Type B pancreatic cell (in vitro differentiated cells): ENCODE results near the gene COL11A1. TPM values are rescaled to one million over a fixed set of nuclear protein-coding genes. Genes with fewer than 3 reads are reported as not detected.

Source experiments
- DNase-seq: peaks from one replicate; pipeline ENCODE4 v3.0.0; 2021; ENCODE audit warnings: mixed read lengths; ENCODE audit not compliant: unreplicated experiment; ENCODE audit errors: extremely low spot score
- H3K27ac Mint-ChIP-seq: 2 replicates; pipeline ENCODE4 v1.8.0; 2021; ENCODE audit warnings: mild to moderate bottlenecking, mixed read lengths
- H3K27me3 Mint-ChIP-seq: 2 replicates; pipeline ENCODE4 v1.8.0; 2021; ENCODE audit warnings: mixed read lengths
- H3K36me3 Mint-ChIP-seq: 2 replicates; pipeline ENCODE4 v1.8.0; 2021; ENCODE audit warnings: mixed read lengths
- H3K4me1 Mint-ChIP-seq: one replicate; pipeline ENCODE4 v1.8.0; 2021; ENCODE audit warnings: mixed read lengths; ENCODE audit not compliant: unreplicated experiment
- H3K4me3 Mint-ChIP-seq: 2 replicates; pipeline ENCODE4 v1.8.0; 2021; ENCODE audit warnings: mild to moderate bottlenecking, mixed read lengths
- H3K9me3 Mint-ChIP-seq: 2 replicates; pipeline ENCODE4 v1.8.0; 2021; ENCODE audit warnings: mixed read lengths
- total RNA-seq: library from RNA; stranded (reverse); gene quantifications from 2 replicates; pipeline ENCODE4 v1.2.1, GENCODE V29; 2021; ENCODE audit warnings: low replicate concordance
- TF ChIP-seq, protein P1 (sequence below): fragments of 200-600 bp; sonication (generic); conservative IDR thresholded peaks from 2 replicates; pipeline ENCODE4 v1.5.0; 2021; ENCODE audit warnings: antibody characterized with exemption, mild to moderate bottlenecking

The COL11A1 gene
- total RNA-seq, 1 donor from 2014 or later = 58.3 TPM

GRCh38 chr1:102978874-102979273, 129.4 kb downstream of the COL11A1 start:
- TF ChIP-seq, protein P1, sequence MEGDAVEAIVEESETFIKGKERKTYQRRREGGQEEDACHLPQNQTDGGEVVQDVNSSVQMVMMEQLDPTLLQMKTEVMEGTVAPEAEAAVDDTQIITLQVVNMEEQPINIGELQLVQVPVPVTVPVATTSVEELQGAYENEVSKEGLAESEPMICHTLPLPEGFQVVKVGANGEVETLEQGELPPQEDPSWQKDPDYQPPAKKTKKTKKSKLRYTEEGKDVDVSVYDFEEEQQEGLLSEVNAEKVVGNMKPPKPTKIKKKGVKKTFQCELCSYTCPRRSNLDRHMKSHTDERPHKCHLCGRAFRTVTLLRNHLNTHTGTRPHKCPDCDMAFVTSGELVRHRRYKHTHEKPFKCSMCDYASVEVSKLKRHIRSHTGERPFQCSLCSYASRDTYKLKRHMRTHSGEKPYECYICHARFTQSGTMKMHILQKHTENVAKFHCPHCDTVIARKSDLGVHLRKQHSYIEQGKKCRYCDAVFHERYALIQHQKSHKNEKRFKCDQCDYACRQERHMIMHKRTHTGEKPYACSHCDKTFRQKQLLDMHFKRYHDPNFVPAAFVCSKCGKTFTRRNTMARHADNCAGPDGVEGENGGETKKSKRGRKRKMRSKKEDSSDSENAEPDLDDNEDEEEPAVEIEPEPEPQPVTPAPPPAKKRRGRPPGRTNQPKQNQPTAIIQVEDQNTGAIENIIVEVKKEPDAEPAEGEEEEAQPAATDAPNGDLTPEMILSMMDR = no peak
- no peaks in the 10 kb centered on the region for H3K9me3 Mint-ChIP-seq
- H3K27me3 Mint-ChIP-seq = no peaks in the 10 kb centered on the region
- DNase-seq = no peak
- no peaks in the 10 kb centered on the region for H3K36me3 Mint-ChIP-seq
- H3K27ac Mint-ChIP-seq = no peak overlapping the region
- no peaks in the 10 kb centered on the region for H3K4me1 Mint-ChIP-seq
- no peak overlapping the region for H3K4me3 Mint-ChIP-seq

DNA sequence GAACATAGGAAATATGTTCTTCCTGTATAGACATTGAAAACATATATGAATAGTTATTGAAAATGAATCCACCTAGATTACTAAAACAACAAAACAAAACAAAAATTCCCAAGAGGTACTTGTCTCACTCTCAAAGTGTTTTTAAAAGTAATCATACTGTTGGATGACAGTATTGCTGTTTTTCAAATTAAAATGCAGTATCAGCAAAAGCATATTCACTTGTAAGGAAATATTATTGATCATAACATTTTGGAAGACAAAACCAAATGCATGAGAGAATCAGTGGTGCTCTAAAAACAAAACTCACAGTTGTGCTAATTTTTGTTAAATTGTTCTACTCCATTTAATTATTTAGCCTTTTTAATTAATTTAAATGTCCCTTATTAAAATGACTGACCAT, 131.0 kb downstream of the COL11A1 start:
- no peak overlapping the region for H3K4me3 Mint-ChIP-seq

GRCh38 chr1:102970496-102971078, 137.7 kb downstream of the COL11A1 start:
- Mint-ChIP-seq H3K27me3 (no peaks in the 10 kb centered on the region), H3K36me3 (no peaks in the 10 kb centered on the region), H3K4me1 (no peaks in the 10 kb centered on the region), H3K27ac (no peak overlapping the region), H3K4me3 (no peak overlapping the region), H3K9me3 (no peaks in the 10 kb centered on the region)
- TF ChIP-seq, protein P1 = peak; percentile 85
- DNase-seq = no peak

More for the DNA sequence above, 131.0 kb downstream of the COL11A1 start:
- H3K4me1 Mint-ChIP-seq = no peaks in the 10 kb centered on the region
- no peaks in the 10 kb centered on the region for H3K27me3 Mint-ChIP-seq
- TF ChIP-seq, protein P1 = no peak
- no peak for DNase-seq
- no peak overlapping the region for H3K27ac Mint-ChIP-seq
- H3K9me3 Mint-ChIP-seq = no peaks in the 10 kb centered on the region
- H3K36me3 Mint-ChIP-seq = no peaks in the 10 kb centered on the region

DNA sequence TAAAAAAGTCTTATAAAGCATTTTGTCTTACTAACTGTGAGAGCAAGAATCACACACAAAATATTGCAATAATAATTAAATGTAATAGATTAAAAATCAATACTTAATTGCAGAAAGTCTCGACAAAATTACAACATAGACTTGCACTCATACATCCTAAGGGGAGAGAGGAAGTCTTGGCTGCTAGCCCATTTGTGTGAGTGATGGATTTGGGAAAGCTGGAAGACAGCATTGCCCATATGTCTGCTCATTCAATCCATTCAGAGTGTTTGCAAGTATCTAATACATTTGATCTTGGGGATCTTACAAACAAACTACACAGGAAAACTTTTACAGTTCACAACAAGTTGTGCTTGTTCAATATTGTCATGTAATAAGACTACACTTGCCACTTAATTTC, 140.5 kb downstream of the COL11A1 start:
- no peaks in the 10 kb centered on the region for H3K4me1 Mint-ChIP-seq
- H3K27me3 Mint-ChIP-seq = no peaks in the 10 kb centered on the region
- TF ChIP-seq, protein P1 = no peak
- H3K4me3 Mint-ChIP-seq = no peak overlapping the region
- H3K27ac Mint-ChIP-seq = no peak overlapping the region
- DNase-seq = no peak
- no peaks in the 10 kb centered on the region for H3K36me3 Mint-ChIP-seq
- no peaks in the 10 kb centered on the region for H3K9me3 Mint-ChIP-seq

DNA sequence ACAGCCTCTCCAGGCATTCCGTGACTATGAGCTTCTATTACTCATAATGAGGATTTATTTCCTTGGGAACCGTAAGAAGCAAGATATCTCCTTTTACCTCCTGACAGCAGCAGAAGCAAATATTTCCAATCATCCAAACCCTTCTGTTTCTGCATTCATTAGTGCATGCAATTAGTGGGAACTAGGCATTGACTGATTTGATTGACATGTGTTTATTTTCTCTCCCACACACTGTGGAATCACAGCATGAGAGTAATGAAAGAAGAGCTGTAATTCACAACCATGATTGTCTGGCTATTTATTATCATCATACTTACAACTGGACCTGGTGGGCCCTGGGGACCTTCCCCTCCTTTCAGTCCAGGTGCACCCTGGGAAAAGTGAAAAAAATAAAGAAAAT, 146.8 kb downstream of the COL11A1 start:
- Mint-ChIP-seq H3K4me1 (no peaks in the 10 kb centered on the region), H3K27ac (no peak overlapping the region), H3K36me3 (no peaks in the 10 kb centered on the region), H3K27me3 (no peaks in the 10 kb centered on the region), H3K9me3 (no peaks in the 10 kb centered on the region), H3K4me3 (no peak overlapping the region)
- TF ChIP-seq, protein P1 = no peak
- DNase-seq = no peak

- Mint-ChIP-seq H3K27ac (no peak overlapping the region), H3K27me3 (no peaks in the 10 kb centered on the region), H3K36me3 (no peaks in the 10 kb centered on the region), H3K9me3 (no peaks in the 10 kb centered on the region), H3K4me1 (no peaks in the 10 kb centered on the region), H3K4me3 (no peak overlapping the region)
- no peak for DNase-seq
- TF ChIP-seq, protein P1 = no peak
Measured at GRCh38 chr1:102954576-102954975, 153.7 kb downstream of the COL11A1 start.
